Kidney capillary endothelial cell (primary cell): ENCODE measurements around the gene UACA.
"Not testable (repeated sequence)": the region's sequence is repeated elsewhere in the genome, so short reads cannot be mapped to it uniquely, and the experiment has no call there.

Source experiments
- DNase-seq: peaks from one replicate; pipeline ENCODE4 v3.0.0-alpha.2; 2018; ENCODE audit warnings: low spot score

The UACA gene

DNA sequence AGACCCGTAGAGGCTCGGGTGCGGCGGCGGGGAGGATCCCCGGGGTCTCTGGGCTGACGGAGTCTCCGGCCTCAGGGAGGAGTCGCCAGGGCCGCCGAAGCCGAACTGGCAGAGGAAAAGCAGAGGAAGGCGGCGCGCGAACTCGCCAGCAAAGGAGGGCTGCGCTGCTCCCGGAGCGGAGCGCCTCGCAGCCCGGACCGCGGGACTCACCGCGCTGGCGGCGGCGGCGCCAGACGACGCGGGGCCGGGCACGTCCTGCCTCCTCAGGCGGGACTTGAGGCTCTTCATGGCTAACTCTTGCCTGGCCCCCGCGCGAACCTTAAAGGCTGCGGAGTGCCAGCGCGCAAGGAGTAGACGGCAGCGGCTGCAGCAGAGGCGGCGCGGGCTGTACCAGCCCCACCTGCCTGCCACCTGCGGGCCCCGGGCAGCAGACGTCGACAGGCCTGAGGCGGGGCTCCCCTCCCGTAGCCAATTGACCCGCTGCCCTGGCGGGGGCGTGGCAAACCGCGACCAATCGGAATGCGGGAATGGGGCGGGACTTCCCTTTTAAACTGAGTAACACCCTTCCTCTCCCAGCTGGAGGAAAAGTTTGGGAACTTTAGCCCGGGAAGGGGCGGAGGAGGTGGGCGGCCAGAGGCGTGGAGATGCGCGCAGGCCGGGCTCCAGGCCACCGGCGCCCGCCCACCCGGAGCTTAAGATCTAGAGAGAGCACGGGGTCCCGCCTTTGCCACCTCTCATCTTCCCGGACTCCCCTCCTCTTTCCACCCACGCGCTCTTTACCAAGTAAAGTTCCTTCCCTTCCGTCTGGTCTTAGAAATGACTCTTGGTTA, at the start of gene UACA:
TSS of gene UACA (minus strand) at position 439 of the 830 bp plus-strand sequence. CDS start at position 288, 151 bp downstream.
- DNase-seq, result peak; percentile 88

GRCh38 chr15:70812827-70813364, 49.5 kb upstream of the UACA start:
- DNase-seq, result no peak

DNA sequence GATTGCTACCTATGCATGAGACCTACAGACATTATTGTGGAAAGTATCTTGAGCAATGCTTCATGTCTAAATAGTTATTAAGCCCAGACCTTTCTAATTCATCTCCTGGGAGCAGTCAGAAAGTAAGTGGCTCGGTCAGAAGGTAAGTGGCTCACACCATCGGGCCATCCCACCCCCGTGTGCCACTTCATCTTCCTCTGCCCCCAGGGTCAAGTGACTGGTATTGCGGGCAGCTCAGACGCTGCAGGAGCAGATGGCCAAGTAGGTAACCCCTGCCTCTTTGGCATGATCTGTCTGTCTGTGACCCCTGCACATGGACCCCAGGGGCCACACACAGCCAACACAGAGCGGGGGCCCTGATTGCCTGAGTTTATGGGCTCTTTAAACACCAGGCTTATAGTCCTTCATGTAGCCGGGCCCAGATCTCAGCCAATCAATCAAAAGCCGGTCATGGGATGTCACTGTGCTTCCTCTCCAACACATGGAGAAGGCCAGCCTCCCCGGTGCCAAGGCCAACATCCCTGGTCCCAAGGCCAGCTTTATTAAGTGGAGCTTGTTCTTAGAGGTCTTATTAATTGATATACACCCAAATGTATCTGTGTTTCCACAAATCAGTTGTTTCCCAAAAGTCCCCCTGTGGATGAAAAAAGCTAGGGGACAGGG, 47.7 kb upstream of the UACA start:
- no peak for DNase-seq

GRCh38 chr15:70806992-70807712, 43.8 kb upstream of the UACA start:
- no peak for DNase-seq

GRCh38 chr15:70804388-70804787, 41.0 kb upstream of the UACA start:
- not testable (repeated sequence) for DNase-seq

DNA sequence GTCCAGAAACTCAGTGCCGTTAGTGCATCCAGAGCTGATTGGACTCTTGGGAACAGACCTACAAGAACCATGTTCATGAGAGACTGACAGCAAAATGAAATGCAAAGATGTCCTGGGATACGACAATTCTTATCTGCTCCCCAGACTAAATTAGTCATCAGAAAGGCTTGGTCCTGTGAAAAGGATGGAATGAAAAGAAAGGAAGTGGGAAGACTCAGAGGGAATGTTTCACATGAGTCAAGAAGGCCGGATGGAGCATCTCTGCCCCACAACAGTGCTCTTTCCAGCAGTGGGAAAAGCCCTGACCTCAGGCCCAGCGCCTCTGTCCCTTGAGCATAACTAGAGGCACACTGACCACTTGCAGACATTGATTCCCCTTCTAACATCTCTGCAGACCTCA, 39.3 kb upstream of the UACA start:
- DNase-seq, result no peak

GRCh38 chr15:70801109-70801508, 37.8 kb upstream of the UACA start:
- no peak for DNase-seq

GRCh38 chr15:70799667-70800450, 36.5 kb upstream of the UACA start:
- no peak for DNase-seq

DNA sequence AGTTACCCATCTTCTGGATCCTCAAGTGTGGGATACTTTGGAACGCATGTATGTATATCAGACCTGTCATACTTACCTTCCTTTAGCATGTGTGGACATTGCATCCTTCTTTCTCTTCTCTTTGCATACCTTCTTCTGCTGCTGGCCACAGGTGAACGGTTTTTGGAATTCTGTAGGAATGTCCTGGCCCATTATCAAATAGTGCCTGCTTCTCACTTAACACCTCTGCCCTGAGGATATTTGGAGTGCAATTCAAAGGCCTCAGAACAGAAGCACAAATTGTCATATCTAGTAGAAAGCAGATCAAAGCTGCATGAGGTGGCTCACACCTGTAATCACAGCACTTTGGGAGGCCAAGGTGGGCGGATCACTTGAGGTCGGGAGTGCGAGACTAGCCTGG, 34.1 kb upstream of the UACA start:
- DNase-seq, result no peak

GRCh38 chr15:70796516-70797310, 33.4 kb upstream of the UACA start:
- DNase-seq, result no peak

DNA sequence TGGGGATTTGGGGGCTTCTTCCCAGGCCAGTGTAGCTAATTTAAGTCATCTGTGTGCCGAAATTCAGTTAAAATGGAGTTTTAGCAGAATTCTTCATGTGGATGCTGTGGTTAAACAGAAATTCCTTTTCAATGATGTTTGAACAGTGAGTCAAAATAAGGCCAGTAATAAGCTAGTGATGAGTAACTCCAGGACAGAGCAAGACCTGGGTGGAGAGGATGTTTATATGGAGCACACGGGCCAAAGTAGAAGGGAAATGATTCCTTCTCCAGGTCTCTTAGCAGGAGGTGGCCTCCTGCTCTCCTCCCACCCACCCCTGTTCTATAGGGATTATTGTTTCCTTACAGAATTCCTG, 31.9 kb upstream of the UACA start:
- peak; percentile 97 for DNase-seq

DNA sequence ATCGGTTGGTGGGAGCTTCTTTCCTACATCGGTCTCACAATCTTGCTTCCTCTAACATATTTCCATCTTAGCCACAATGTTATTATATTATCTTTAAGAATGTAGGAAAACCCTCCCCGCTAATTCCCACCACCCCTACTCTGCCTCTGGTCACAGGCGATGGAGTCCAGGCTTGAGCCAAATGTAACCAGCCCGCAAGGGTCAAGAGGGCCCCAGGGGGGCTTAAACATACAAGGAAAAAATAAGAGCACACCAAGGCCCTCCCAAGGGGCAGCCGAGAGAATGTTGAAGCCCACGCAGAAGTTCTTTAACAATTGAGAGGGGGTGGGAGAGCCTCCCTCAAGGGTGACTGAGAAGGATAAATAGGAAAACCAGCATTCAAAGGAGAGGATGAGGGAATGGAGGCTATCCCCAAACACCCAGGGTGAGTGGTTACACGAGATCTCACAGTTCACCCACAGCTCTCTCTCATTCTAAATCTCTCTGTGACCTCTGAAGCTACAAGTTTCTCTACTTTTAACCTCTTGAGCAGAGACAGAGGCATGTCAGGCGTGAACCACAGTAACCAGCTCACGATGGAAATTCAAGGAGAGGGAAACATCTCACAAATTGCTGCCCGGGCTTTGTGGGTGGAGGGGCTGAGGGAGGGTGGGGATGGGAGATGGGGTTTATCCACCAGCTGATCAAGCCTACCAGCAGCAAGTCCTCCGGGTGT, 31.4 kb upstream of the UACA start:
- DNase-seq, result no peak

GRCh38 chr15:70793694-70794093, 30.3 kb upstream of the UACA start:
- DNase-seq, result no peak

GRCh38 chr15:70792171-70792573, 28.8 kb upstream of the UACA start:
- peak; percentile 82 for DNase-seq

- DNase-seq, result no peak
These were observed 27.9 kb upstream of the UACA start for GRCh38 chr15:70791259-70791658.

GRCh38 chr15:70789213-70789612, 25.9 kb upstream of the UACA start:
- DNase-seq, result no peak

- DNase-seq, result no peak
These were observed 25.0 kb upstream of the UACA start for GRCh38 chr15:70788114-70789049.

DNA sequence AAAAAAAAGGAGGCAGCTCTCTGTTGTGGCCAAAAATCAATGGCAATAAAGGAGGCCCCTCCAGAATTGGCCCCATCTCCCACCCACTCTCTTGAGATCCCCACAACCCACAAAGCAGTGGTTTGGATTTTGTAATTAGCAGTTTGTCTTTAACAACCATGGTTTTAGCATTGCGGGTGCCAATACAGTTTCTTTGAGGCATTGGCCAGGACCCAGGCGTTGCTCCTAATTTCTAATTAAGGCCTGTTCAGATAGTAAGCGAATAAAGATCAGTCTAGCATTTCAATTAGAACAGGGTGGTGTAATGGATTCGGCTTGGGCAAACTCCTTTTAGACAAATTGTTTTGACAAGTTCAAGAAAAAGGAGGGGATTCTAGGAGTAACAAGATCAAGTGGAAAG, 23.6 kb upstream of the UACA start:
- no peak for DNase-seq

GRCh38 chr15:70783610-70784022, 20.3 kb upstream of the UACA start:
- no peak for DNase-seq
